Mesenchymal stem cell (in vitro differentiated cells and primary cell): Measurements from ENCODE around the gene SGTA. TPM values are rescaled to one million over a fixed set of nuclear protein-coding genes. Genes with fewer than 3 reads are reported as not detected.

Experiments
- DNase-seq: peaks from one replicate; pipeline ENCODE4 v3.0.0-alpha.2; 2013
- H2AFZ ChIP-seq: one replicate; pipeline ENCODE4 v1.6.1; 2013; ENCODE audit warnings: low read depth, mild to moderate bottlenecking, control low read depth, inconsistent platforms, low read length, moderate library complexity
- H2AK5ac ChIP-seq: 2 replicates; pipeline ENCODE4 v1.6.1; 2013; ENCODE audit warnings: low read length, moderate library complexity, mild to moderate bottlenecking, inconsistent platforms; ENCODE audit not compliant: severe bottlenecking
- H2BK120ac ChIP-seq: one replicate; pipeline ENCODE4 v1.6.1; 2013; ENCODE audit warnings: low read depth, mild to moderate bottlenecking, inconsistent platforms, low read length, moderate library complexity
- H2BK12ac ChIP-seq, 2 experiments: one replicate each; pipeline ENCODE4 v1.6.1; 2013; ENCODE audit warnings: inconsistent platforms in 2 of 2, low read length in 2 of 2, mild to moderate bottlenecking in 2 of 2, moderate library complexity in 2 of 2, control low read depth in 1 of 2
- H2BK15ac ChIP-seq: one replicate; pipeline ENCODE4 v1.6.1; 2013; ENCODE audit warnings: mild to moderate bottlenecking, low read depth, inconsistent platforms; ENCODE audit not compliant: poor library complexity, severe bottlenecking
- H2BK5ac ChIP-seq: 2 replicates; pipeline ENCODE4 v1.6.1; 2013; ENCODE audit warnings: low read depth, mild to moderate bottlenecking, low read length, control low read depth, inconsistent platforms; ENCODE audit not compliant: poor library complexity, severe bottlenecking
- H3K14ac ChIP-seq, 2 experiments: one replicate each; pipeline ENCODE4 v1.6.1; 2013; ENCODE audit warnings: inconsistent platforms in 2 of 2, low read length in 2 of 2, control low read depth in 1 of 2, mild to moderate bottlenecking in 1 of 2, moderate library complexity in 1 of 2
- H3K18ac ChIP-seq, 2 experiments: one replicate each; pipeline ENCODE4 v1.6.1; 2013; ENCODE audit warnings: inconsistent platforms in 2 of 2, low read length in 2 of 2, control low read depth in 1 of 2, low read depth in 1 of 2, mild to moderate bottlenecking in 1 of 2
- H3K23ac ChIP-seq, 2 experiments: one replicate each; pipeline ENCODE4 v1.6.1; 2013; ENCODE audit warnings: inconsistent platforms in 2 of 2, low read length in 2 of 2, mild to moderate bottlenecking in 2 of 2, moderate library complexity in 2 of 2, control low read depth in 1 of 2
- H3K27ac ChIP-seq: 2 replicates; pipeline ENCODE4 v1.5.1; 2013; ENCODE audit warnings: mild to moderate bottlenecking, moderate library complexity, low read length, control low read depth, inconsistent platforms; ENCODE audit not compliant: poor library complexity, severe bottlenecking
- H3K27me3 ChIP-seq, 2 experiments: 2 replicates each; pipeline versions ENCODE4 v1.6.1 to v1.7.0; 2013; ENCODE audit warnings: low read length in 2 of 2, mild to moderate bottlenecking in 2 of 2, moderate library complexity in 2 of 2, control low read depth in 1 of 2, inconsistent platforms in 1 of 2; ENCODE audit not compliant: control insufficient read depth in 1 of 2, insufficient read depth in 1 of 2
- H3K36me3 ChIP-seq, 2 experiments: 2 replicates each; pipeline versions ENCODE4 v1.6.1 to v1.7.0; 2013; ENCODE audit warnings: low read length in 2 of 2, control low read depth in 1 of 2, inconsistent platforms in 1 of 2, low read depth in 1 of 2, mild to moderate bottlenecking in 1 of 2; ENCODE audit not compliant: insufficient read depth in 2 of 2, control insufficient read depth in 1 of 2
- H3K4ac ChIP-seq, 2 experiments: one replicate each; pipeline ENCODE4 v1.6.1; 2013; ENCODE audit warnings: inconsistent platforms in 2 of 2, low read length in 2 of 2, mild to moderate bottlenecking in 2 of 2, moderate library complexity in 2 of 2, control low read depth in 1 of 2, low read depth in 1 of 2
- H3K4me1 ChIP-seq: 2 replicates; pipeline ENCODE4 v1.6.1; 2013; ENCODE audit warnings: low read depth, low read length, control low read depth; ENCODE audit not compliant: control insufficient read depth, insufficient read depth
- H3K4me2 ChIP-seq: 2 replicates; pipeline ENCODE4 v1.6.1; 2013; ENCODE audit warnings: low read length, mild to moderate bottlenecking, inconsistent platforms; ENCODE audit not compliant: poor library complexity, severe bottlenecking
- H3K4me3 ChIP-seq, 2 experiments: 2 replicates each; pipeline versions ENCODE4 v1.5.1 to v1.7.0; 2013; ENCODE audit warnings: low read length in 2 of 2, mild to moderate bottlenecking in 2 of 2, control low read depth in 1 of 2, low read depth in 1 of 2; ENCODE audit not compliant: insufficient read depth in 1 of 2
- H3K79me1 ChIP-seq: replicated peaks from 2 replicates; pipeline ENCODE4 v1.6.1; 2013; ENCODE audit warnings: mild to moderate bottlenecking, control low read depth, low read length, inconsistent platforms; ENCODE audit not compliant: poor library complexity, severe bottlenecking
- H3K9ac ChIP-seq: 2 replicates; pipeline ENCODE4 v1.7.0; 2013; ENCODE audit warnings: mild to moderate bottlenecking, low read length, moderate library complexity
- H3K9me3 ChIP-seq: 2 replicates; pipeline ENCODE4 v1.7.0; 2013; ENCODE audit warnings: mild to moderate bottlenecking, low read length; ENCODE audit not compliant: control insufficient read depth
- H4K8ac ChIP-seq: one replicate; pipeline ENCODE4 v1.6.1; 2013; ENCODE audit warnings: inconsistent platforms, mild to moderate bottlenecking, low read length, moderate library complexity
- H4K91ac ChIP-seq: one replicate; pipeline ENCODE4 v1.6.1; 2013; ENCODE audit warnings: mild to moderate bottlenecking, low read length, inconsistent platforms
- WGBS: methylation state at CpG from one replicate; pipeline ENCODE4 v1.1.7; 2013; ENCODE audit warnings: mixed read lengths; 5-methylcytosine and 5-hydroxymethylcytosine counted together
- polyA plus RNA-seq, 2 experiments: library from polyadenylated mRNA; stranded (reverse); fragments of 200-250 nt; gene quantifications; one replicate each; pipeline ENCODE4 v1.2.3, GENCODE V29; 2013

SGTA gene
- 51.4 TPM for polyA plus RNA-seq (2013, experiment 1 of 2)
- 49.6 TPM for polyA plus RNA-seq (2013, experiment 2 of 2)

GRCh38 chr19:2782936-2783780, at the start of gene SGTA:
TSS of gene SGTA (minus strand) at chr19:2783273. CDS start at chr19:2769068, 14,205 bp downstream.
- 2% methylated on average over 57 of the region's 68 CpGs for WGBS
- peak within 1 kb of the TSS; percentile 99 for H3K9ac ChIP-seq
- no peak within 1 kb of the TSS for H2BK15ac ChIP-seq
- H3K4ac ChIP-seq = peak within 1 kb of the TSS; percentile 18 to 73
- H4K8ac ChIP-seq = peak within 1 kb of the TSS; percentile 47
- H3K27ac ChIP-seq = peak within 1 kb of the TSS; percentile 77
- H3K36me3 ChIP-seq = peaks cover 0 to 26% of the 10 kb centered on the region in 2 experiments
- no peak within 1 kb of the TSS for H2BK120ac ChIP-seq
- H3K79me1 ChIP-seq = peaks cover 2% of the 10 kb centered on the region
- H3K4me3 ChIP-seq = peak within 1 kb of the TSS; percentile 88 to 99
- H2BK12ac ChIP-seq = peak within 1 kb of the TSS in 1 of 2 experiments; percentile 67
- H2AK5ac ChIP-seq = no peak within 1 kb of the TSS
- peak; percentile 99 for DNase-seq
- H2AFZ ChIP-seq = peak within 1 kb of the TSS; percentile 73
- H3K9me3 ChIP-seq = no peaks in the 10 kb centered on the region
- H3K27me3 ChIP-seq = no peaks in the 10 kb centered on the region
- H3K18ac ChIP-seq = peak within 1 kb of the TSS; percentile 3 to 94
- no peak within 1 kb of the TSS for H2BK5ac ChIP-seq
- H3K4me2 ChIP-seq = peak within 1 kb of the TSS; percentile 85
- H3K14ac ChIP-seq = peak within 1 kb of the TSS in 1 of 2 experiments; percentile 98
- peaks cover 22% of the 10 kb centered on the region for H3K4me1 ChIP-seq
- H4K91ac ChIP-seq = peak within 1 kb of the TSS; percentile 0
- H3K23ac ChIP-seq = peak within 1 kb of the TSS in 1 of 2 experiments; percentile 98

- H2BK120ac ChIP-seq = no peak overlapping the region
- 94% methylated on average over 13 of the region's 13 CpGs for WGBS
- no peak overlapping the region for H3K9ac ChIP-seq
- no peaks in the 10 kb centered on the region for H3K27me3 ChIP-seq
- no peak overlapping the region for H2BK5ac ChIP-seq
- no peak for DNase-seq
- H3K4me2 ChIP-seq = no peak overlapping the region
- peaks cover 50% of the 10 kb centered on the region for H3K9me3 ChIP-seq
- no peak overlapping the region for H2BK15ac ChIP-seq
- H3K36me3 ChIP-seq = peaks cover 43 to 44% of the 10 kb centered on the region in 2 experiments
- no peak overlapping the region for H2BK12ac ChIP-seq
- H3K14ac ChIP-seq = no peak overlapping the region
- H3K18ac ChIP-seq = no peak overlapping the region
- H3K23ac ChIP-seq = no peak overlapping the region
- no peaks in the 10 kb centered on the region for H3K79me1 ChIP-seq
- H2AK5ac ChIP-seq = no peak overlapping the region
- H3K27ac ChIP-seq = no peak overlapping the region
- no peak overlapping the region for H4K91ac ChIP-seq
- no peak overlapping the region for H3K4me3 ChIP-seq
- H4K8ac ChIP-seq = no peak overlapping the region
- H3K4ac ChIP-seq = no peak overlapping the region
- no peaks in the 10 kb centered on the region for H3K4me1 ChIP-seq
- H2AFZ ChIP-seq = no peak overlapping the region
Observed at GRCh38 chr19:2827840-2828489, 44.9 kb upstream of the SGTA start.

- Histone ChIP-seq H3K4me3 (no peak overlapping the region), H2BK15ac (no peak overlapping the region), H2BK12ac (no peak overlapping the region), H2BK5ac (no peak overlapping the region), H3K23ac (no peak overlapping the region), H3K79me1 (peaks cover 5% of the 10 kb centered on the region), H2AK5ac (no peak overlapping the region), H3K4ac (no peak overlapping the region), H3K36me3 (peaks cover 40 to 47% of the 10 kb centered on the region in 2 experiments), H4K8ac (no peak overlapping the region), H3K9ac (no peak overlapping the region), H3K27ac (no peak overlapping the region), H3K27me3 (no peaks in the 10 kb centered on the region), H3K9me3 (peaks cover 41% of the 10 kb centered on the region), H2BK120ac (no peak overlapping the region), H2AFZ (no peak overlapping the region), H3K18ac (no peak overlapping the region), H3K4me1 (no peaks in the 10 kb centered on the region), H3K4me2 (no peak overlapping the region), H4K91ac (no peak overlapping the region), H3K14ac (no peak overlapping the region)
- no peak for DNase-seq
- WGBS = 94% methylated on average over 2 of the region's 2 CpGs
Observed at GRCh38 chr19:2827022-2827421, 43.9 kb upstream of the SGTA start.

GRCh38 chr19:2824129-2824528, 41.1 kb upstream of the SGTA start:
- Histone ChIP-seq H3K23ac (no peak overlapping the region), H3K36me3 (peaks cover 40 to 50% of the 10 kb centered on the region in 2 experiments), H4K8ac (no peak overlapping the region), H3K27me3 (no peaks in the 10 kb centered on the region), H3K14ac (no peak overlapping the region), H3K4me3 (no peak overlapping the region), H2BK5ac (no peak overlapping the region), H2BK15ac (no peak overlapping the region), H3K9ac (no peak overlapping the region), H2AK5ac (no peak overlapping the region), H2AFZ (no peak overlapping the region), H3K27ac (no peak overlapping the region), H3K4me1 (peaks cover 12% of the 10 kb centered on the region), H3K4ac (no peak overlapping the region), H3K4me2 (no peak overlapping the region), H3K18ac (no peak overlapping the region), H2BK12ac (no peak overlapping the region), H4K91ac (no peak overlapping the region), H3K9me3 (peaks cover 24% of the 10 kb centered on the region), H2BK120ac (no peak overlapping the region), H3K79me1 (peaks cover 18% of the 10 kb centered on the region)
- DNase-seq = no peak
- 88% methylated on average over 8 of the region's 8 CpGs for WGBS
